HG03521 (cell line): ENCODE measurements around the gene RPL41.
"Not testable (repeated sequence)": the region's sequence is repeated elsewhere in the genome, so short reads cannot be mapped to it uniquely, and the experiment has no call there.

Experiments
- ATAC-seq: cut with Tn5 transposase; IDR thresholded peaks from one replicate; pipeline ENCODE4 v1.9.1; 2021; ENCODE audit warnings: mild to moderate bottlenecking, moderate library complexity; ENCODE audit not compliant: unreplicated experiment

RPL41 gene

GRCh38 chr12:56153678-56154065, 37.2 kb downstream of the RPL41 start:
- no peak for ATAC-seq

- ATAC-seq: no peak
Observed at GRCh38 chr12:56154246-56154771, 37.9 kb downstream of the RPL41 start.

GRCh38 chr12:56154818-56155217, 38.4 kb downstream of the RPL41 start:
- no peak for ATAC-seq

- ATAC-seq: no peak
Observed at GRCh38 chr12:56155256-56155845, 38.9 kb downstream of the RPL41 start.

GRCh38 chr12:56156464-56157200, 40.2 kb downstream of the RPL41 start:
- ATAC-seq: not testable (repeated sequence)

GRCh38 chr12:56157201-56158028, 41.0 kb downstream of the RPL41 start:
- ATAC-seq: peak; percentile 31

GRCh38 chr12:56158029-56158925, 41.8 kb downstream of the RPL41 start, which contains the start of gene MYL6:
MYL6 (plus strand) TSS chr12:56158359; CDS start chr12:56158402, 43 bp downstream.
- peak; percentile 75 for ATAC-seq

GRCh38 chr12:56158926-56159461, 42.6 kb downstream of the RPL41 start:
- no peak for ATAC-seq

- ATAC-seq: no peak
Observed at GRCh38 chr12:56159482-56160192, 43.2 kb downstream of the RPL41 start.

- no peak for ATAC-seq
Observed at GRCh38 chr12:56160193-56160763, 43.8 kb downstream of the RPL41 start.

- ATAC-seq: no peak
Observed at GRCh38 chr12:56160894-56161689, 44.7 kb downstream of the RPL41 start.

GRCh38 chr12:56161690-56162351, 45.4 kb downstream of the RPL41 start:
- no peak for ATAC-seq

GRCh38 chr12:56162468-56163290, 46.2 kb downstream of the RPL41 start:
- no peak for ATAC-seq

GRCh38 chr12:56163533-56164344, 47.3 kb downstream of the RPL41 start:
- no peak for ATAC-seq

GRCh38 chr12:56164345-56164729, 47.9 kb downstream of the RPL41 start:
- ATAC-seq: no peak

GRCh38 chr12:56165369-56165768, 48.9 kb downstream of the RPL41 start:
- no peak for ATAC-seq
